ENCODE measurements around the gene TAF11L14. TPM values are rescaled to one million over a fixed set of nuclear protein-coding genes. Genes with fewer than 3 reads are reported as not detected.
"Not testable (repeated sequence)": the region's sequence is repeated elsewhere in the genome, so short reads cannot be mapped to it uniquely, and the experiment has no call there.

The TAF11L14 gene
- not detected for polyA plus RNA-seq (ENCODE audit: insufficient read length in 4 of 4)

DNA sequence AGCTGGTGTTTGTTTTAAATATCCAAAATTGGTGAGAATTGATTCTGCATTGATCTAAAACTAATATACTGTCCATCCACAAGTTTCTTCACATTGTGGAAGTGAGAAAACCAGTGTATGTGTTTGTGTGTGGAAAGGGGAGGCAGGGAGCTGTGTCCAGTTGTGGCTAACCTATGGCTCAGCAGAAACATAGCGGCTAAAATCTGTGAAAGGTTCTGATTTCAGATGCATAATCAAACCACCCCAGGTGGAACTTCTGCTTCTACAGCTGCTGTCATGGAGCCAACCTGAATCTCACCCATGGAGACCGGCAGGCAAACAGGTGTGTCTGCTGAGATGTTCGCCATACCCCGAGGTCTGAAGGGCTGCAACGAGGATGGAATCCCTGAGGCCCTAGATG lies at the start of gene TAF11L14:
TAF11L14 (plus strand) TSS at position 301 of the 400 bp plus-strand sequence.
- no peak for DNase-seq (ENCODE audit: low read depth in 4 of 4, low spot score in 3 of 4)

GRCh38 chr5:17585658-17586057 lies 48.6 kb upstream of the TAF11L14 start, which contains the start of gene TAF11L7:
Gene TAF11L7, minus strand, starts transcription at chr5:17585758.
- DNase-seq (ENCODE audit: low read depth in 4 of 4, low spot score in 3 of 4) = not testable (repeated sequence)

DNA sequence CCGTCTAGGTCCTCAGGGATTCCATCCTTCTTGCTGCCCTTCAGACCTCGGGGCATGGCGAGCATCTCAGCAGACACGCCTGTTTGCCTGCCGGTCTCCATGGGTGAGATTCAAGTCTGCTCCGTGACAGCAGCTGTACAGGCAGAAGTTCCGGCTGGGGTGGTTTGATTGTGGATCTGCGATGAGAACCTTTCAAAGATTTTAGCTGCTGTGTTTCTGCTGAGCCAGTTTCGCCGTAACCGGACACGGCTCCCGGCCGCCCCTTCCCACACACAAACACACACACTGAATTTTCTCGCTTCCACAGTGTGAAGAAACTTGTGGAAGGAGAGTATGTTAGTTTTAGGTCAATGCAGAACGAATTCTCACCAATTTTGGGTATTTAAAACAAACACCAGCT lies 43.4 kb upstream of the TAF11L14 start, which contains the start of gene TAF11L8:
TAF11L8 (minus strand) TSS at position 101 of the 400 bp plus-strand sequence.
- not testable (repeated sequence) for DNase-seq (ENCODE audit: low read depth in 4 of 4, low spot score in 3 of 4)

- DNase-seq (ENCODE audit: low read depth in 4 of 4, low spot score in 3 of 4) = not testable (repeated sequence)
Observed at GRCh38 chr5:17594255-17594654, 40.0 kb upstream of the TAF11L14 start, which contains the start of gene TAF11L9. Gene TAF11L9, minus strand, starts transcription at chr5:17594394.

- not testable (repeated sequence) for DNase-seq (ENCODE audit: low read depth in 4 of 4, low spot score in 3 of 4)
Observed at GRCh38 chr5:17597728-17598127, 36.5 kb upstream of the TAF11L14 start, which contains the start of gene TAF11L10. Gene TAF11L10, minus strand, starts transcription at chr5:17597828.

DNA sequence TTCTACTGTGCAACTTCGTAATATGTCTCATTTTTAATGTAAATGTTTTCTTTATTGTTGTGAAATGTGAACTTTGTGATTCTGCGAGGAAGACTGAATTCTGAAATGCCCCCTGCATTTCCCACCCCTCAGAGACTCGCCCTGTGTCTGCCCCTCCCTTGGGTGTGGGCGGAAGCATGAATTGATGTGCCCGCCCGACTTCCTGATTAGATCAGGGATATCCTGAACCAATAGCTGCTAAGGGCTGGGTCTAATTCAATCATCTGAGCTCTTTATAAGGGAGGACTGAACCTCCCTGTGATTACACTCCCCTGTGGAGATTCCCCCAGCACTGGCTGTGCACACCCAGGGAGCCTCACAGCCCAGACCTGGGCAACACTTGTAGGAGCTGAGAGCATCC lies 30.4 kb upstream of the TAF11L14 start, which contains the start of gene TAF11L11:
TAF11L11 (plus strand) TSS at position 304 of the 400 bp plus-strand sequence.
- DNase-seq (ENCODE audit: low read depth in 4 of 4, low spot score in 3 of 4) = not testable (repeated sequence)

DNA sequence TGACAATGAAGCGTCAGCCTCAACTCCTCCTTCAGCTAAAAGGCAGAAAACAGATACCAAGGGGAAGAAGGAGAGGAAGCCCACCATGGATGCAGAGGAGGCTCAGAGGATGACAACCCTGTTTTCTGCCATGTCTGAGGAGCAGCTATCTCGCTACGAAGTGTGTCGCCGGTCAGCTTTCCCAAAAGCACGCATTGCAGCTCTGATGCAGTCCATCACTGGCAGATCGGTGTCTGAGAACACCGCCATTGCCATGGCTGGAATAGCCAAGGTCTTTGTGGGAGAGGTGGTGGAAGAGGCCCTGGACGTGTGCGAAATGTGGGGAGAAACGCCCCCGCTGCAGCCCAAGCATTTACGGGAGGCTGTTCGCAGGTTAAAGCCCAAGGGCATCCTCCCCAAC lies 29.3 kb upstream of the TAF11L14 start:
- no peak for DNase-seq (ENCODE audit: low read depth in 4 of 4, low spot score in 3 of 4)

DNA sequence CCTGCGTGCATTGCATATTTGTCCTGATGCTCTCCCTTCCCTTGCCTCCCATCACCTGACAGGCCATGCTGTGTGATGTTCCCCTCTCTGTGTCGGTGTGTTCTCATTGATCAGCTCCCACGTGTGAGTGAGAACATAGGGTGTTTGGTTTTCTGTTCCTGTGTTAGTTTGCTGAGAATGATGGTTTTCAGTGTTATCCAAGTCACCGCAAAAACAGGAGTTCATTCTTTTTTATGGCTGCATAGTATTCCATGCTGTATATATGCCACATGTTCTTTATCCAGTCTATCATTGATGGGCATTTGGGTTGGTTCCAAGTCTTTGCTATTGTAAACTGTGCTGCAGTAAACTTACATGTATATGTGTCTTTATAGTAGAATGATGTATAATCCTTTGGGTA lies 26.8 kb upstream of the TAF11L14 start:
- not testable (repeated sequence) for DNase-seq (ENCODE audit: low read depth in 4 of 4, low spot score in 3 of 4)

DNA sequence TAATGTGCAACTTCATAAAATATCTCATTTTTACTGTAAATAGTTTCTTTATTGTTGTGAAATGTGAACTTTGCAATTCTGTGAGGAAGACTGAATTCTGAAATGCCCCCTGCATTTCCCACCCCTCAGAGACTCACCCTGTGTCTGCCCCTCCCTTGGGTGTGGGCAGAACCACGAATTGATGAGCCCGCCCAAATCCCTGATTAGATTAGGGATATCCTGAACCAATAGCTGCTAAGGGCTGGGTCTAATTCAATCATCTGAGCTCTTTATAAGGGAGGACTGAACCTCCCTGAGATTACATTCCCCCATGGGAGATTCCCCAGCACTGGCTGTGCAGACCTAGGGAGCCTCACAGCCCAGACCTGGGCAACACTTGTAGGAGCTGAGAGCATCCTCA lies 24.2 kb upstream of the TAF11L14 start, which contains the start of gene TAF11L12:
TAF11L12 (plus strand) TSS at position 301 of the 400 bp plus-strand sequence.
- DNase-seq (ENCODE audit: low read depth in 4 of 4, low spot score in 3 of 4) = not testable (repeated sequence)

- no peak for DNase-seq (ENCODE audit: low read depth in 4 of 4, low spot score in 3 of 4)
Observed at GRCh38 chr5:17614872-17615605, 19.2 kb upstream of the TAF11L14 start.

DNA sequence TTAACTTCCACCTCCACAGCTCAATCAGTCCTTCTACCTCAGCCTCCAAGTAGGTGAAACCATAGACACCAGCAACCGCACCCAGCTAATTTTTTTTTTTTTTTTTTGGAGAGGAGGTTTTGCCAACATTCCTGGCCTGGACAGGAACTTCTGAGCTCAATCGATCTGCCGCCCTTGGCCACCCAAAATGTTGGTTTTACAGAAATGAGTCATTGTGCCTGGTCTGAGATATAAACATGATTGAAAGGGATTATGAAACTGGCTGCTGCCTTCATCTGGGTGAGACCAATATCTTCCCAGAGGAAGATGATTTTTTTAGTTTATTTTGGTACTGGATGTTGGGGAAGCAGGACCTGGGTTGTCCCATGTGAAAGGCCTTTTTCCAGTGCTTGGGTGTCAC lies 14.9 kb upstream of the TAF11L14 start:
- DNase-seq (ENCODE audit: low read depth in 4 of 4, low spot score in 3 of 4) = no peak

DNA sequence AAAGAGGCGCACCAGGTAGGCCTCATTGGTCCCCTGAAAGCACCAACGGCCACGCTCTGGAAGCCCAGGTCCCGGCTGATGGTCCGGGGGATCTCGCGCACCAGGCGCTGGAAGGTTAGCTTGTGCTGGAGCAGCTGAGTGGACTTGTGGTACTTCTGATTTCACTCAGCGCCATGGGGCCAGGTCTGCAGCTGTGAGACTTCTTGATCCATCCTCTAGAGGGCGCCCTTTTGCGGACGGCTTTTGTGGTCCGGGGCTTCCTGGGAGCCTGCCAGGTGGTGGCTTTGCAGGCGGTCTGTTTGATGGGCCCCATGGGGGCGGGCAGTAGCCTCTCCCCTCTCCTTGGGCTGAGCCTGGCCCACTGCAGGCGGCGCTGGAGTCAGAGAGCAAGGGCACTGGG lies 13.6 kb upstream of the TAF11L14 start:
- DNase-seq (ENCODE audit: low read depth in 4 of 4, low spot score in 3 of 4) = no peak

GRCh38 chr5:17625686-17626085 lies 8.6 kb upstream of the TAF11L14 start:
- DNase-seq (ENCODE audit: low read depth in 4 of 4, low spot score in 3 of 4) = no peak

- DNase-seq (ENCODE audit: low read depth in 4 of 4, low spot score in 3 of 4) = not testable (repeated sequence)
Observed at GRCh38 chr5:17631788-17632187, 2.5 kb upstream of the TAF11L14 start, which contains the start of gene TAF11L13. Gene TAF11L13, plus strand, starts transcription at chr5:17632088.

DNA sequence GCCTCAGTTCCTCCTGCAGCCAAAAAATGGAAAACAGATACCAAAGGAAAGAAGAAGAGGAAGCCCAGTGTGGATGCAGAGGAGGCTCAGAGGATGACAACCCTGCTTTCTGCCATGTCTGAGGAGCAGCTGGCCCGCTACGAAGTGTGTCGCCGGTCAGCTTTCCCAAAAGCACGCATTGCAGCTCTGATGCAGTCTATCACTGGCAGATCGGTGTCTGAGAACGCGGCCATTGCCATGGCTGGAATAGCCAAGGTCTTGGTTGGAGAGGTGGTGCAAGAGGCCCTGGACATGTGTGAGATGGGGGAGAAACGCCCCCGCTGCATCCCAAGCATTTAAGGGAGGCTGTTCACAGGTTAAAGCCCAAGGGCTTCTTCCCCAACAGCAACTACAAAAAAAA lies 15.0 kb downstream of the TAF11L14 start:
- not testable (repeated sequence) for DNase-seq (ENCODE audit: low read depth in 4 of 4, low spot score in 3 of 4)

DNA sequence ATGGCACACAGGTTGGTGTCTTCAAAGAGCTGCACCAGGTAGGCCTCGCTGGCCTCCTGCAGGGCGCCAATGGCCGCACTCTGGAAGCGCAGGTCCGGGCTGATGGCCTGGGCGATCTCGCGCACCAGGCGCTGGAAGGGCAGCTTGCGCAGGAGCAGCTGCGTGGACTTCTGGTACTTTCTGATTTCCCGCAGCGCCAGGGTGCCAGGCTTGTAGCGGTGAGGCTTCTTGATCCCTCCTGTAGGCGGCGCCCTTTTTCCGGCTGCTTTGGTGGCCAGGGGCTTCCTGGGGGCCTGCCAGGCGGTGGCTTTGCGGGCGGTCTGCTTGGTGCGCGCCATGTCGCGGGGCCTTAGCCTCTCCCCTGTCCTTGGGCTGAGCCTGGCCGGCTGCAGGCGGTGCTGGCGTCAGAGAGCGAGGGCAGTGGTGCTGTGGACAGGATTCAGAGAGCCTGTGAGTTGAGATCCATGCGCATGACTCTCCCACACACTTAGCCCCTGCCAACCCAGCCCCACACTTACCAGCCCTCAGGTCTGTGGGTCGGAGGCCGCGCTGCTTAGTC lies 21.0 kb downstream of the TAF11L14 start:
- DNase-seq (ENCODE audit: low read depth in 4 of 4, low spot score in 3 of 4) = not testable (repeated sequence)

- DNase-seq (ENCODE audit: low read depth in 4 of 4, low spot score in 3 of 4) = no peak
Observed at GRCh38 chr5:17655921-17656320, 21.7 kb downstream of the TAF11L14 start.

- DNase-seq (ENCODE audit: low read depth in 4 of 4, low spot score in 3 of 4) = no peak
Observed at GRCh38 chr5:17663182-17663581, 28.9 kb downstream of the TAF11L14 start.

DNA sequence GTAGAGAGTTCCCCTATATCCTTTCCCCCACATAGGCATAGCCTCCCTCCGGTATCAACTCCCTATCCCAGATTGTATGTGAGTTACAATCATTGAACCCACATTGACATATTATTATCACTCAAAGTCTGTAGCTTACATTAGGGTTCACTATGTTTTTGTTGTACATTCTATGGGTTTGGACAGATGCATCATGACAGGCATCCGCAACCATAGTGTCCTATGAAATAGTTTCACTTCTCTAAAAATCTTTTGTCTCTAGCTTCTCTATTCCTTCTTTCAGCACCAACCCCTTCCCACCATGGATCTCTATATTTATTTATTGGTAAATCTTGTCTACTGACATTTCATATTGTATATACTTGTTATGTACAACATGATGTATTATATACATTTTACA lies 31.6 kb downstream of the TAF11L14 start:
- no peak for DNase-seq (ENCODE audit: low read depth in 4 of 4, low spot score in 3 of 4)

DNA sequence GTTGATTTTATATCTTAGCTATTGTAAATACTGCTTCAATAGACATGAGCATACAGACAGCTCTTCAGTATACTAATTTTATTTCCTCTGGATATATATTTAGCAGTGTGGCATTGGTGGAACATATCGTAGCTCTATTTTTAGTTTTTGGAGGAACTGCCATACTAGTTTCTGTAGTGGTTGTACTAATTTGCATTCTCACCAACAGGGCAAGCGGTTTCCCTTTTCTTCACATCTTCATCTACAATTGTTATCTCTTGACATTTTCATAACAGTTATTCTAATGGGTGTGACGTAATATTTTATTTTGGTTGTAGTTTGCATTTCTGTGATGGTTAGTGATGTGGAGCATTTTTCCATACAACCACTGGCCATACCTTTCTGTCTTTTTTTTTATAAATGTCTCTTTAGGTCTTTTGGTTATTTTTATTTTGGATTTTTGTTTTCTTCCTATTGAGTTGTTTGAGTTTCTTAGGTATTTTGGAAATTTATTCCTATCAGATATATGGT lies 32.5 kb downstream of the TAF11L14 start:
- DNase-seq (ENCODE audit: low read depth in 4 of 4, low spot score in 3 of 4) = no peak

DNA sequence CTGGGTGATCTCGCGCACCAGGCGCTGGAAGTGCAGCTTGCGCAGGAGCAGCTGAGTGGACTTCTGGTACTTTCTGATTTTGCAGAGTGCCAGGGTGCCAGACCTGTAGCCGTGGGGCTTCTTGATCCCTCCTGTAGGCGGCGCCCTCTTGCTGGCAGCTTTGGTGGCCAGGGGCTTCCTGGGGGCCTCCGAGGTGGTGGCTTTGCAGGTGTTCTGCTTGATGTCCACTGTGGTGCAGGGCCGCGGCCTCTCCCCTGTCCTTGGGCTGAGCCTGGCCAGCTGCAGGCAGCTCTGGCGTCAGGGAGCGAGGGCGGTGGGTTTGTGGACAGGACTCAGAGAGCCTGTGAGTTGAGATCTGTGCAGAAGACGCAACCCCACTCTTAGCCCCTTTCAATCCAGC lies 36.1 kb downstream of the TAF11L14 start:
- no peak for DNase-seq (ENCODE audit: low read depth in 4 of 4, low spot score in 3 of 4)

Measured in right renal pelvis (tissue), 4 donors.